HG02678 (cell line): Measurements from ENCODE around the gene C6orf120.

Experiments
- ATAC-seq: cut with Tn5 transposase; IDR thresholded peaks from one replicate; pipeline ENCODE4 v1.9.1; 2021; ENCODE audit warnings: mild to moderate bottlenecking, moderate library complexity; ENCODE audit not compliant: unreplicated experiment

Gene C6orf120

GRCh38 chr6:169701954-169702839 is at the start of gene C6orf120, which contains the start of gene WDR27:
Gene C6orf120, plus strand, starts transcription at chr6:169702126. Its CDS starts 334 bp downstream, at chr6:169702460.
Gene WDR27, minus strand, starts transcription at chr6:169702029. Its CDS starts 13,024 bp downstream, at chr6:169689005.
- ATAC-seq, result peak; percentile 94

- ATAC-seq, result no peak
These were observed 49.0 kb upstream of the C6orf120 start for GRCh38 chr6:169652896-169653295.

- ATAC-seq, result no peak
These were observed 48.2 kb upstream of the C6orf120 start for GRCh38 chr6:169653691-169654090.

GRCh38 chr6:169654598-169655391 is 47.1 kb upstream of the C6orf120 start:
- ATAC-seq, result peak; percentile 95

- ATAC-seq, result no peak
These were observed 45.2 kb upstream of the C6orf120 start for GRCh38 chr6:169656546-169657283.

- ATAC-seq, result no peak
These were observed 44.7 kb upstream of the C6orf120 start for GRCh38 chr6:169657284-169657610.

- ATAC-seq, result no peak
These were observed 41.9 kb upstream of the C6orf120 start for GRCh38 chr6:169659820-169660610.

GRCh38 chr6:169660751-169661390 is 41.1 kb upstream of the C6orf120 start:
- ATAC-seq, result no peak

GRCh38 chr6:169661391-169661756 is 40.6 kb upstream of the C6orf120 start:
- no peak for ATAC-seq

GRCh38 chr6:169663468-169663867 is 38.5 kb upstream of the C6orf120 start:
- no peak for ATAC-seq

- ATAC-seq, result no peak
These were observed 37.7 kb upstream of the C6orf120 start for GRCh38 chr6:169664227-169664626.

- no peak for ATAC-seq
These were observed 36.6 kb upstream of the C6orf120 start for GRCh38 chr6:169665289-169665688.

GRCh38 chr6:169666441-169666840 is 35.5 kb upstream of the C6orf120 start:
- ATAC-seq, result no peak

GRCh38 chr6:169667716-169668115 is 34.2 kb upstream of the C6orf120 start:
- ATAC-seq, result no peak

GRCh38 chr6:169668203-169668847 is 33.6 kb upstream of the C6orf120 start:
- ATAC-seq, result no peak

- ATAC-seq, result no peak
These were observed 32.8 kb upstream of the C6orf120 start for GRCh38 chr6:169669147-169669546.

- ATAC-seq, result no peak
These were observed 32.0 kb upstream of the C6orf120 start for GRCh38 chr6:169669889-169670288.

- no peak for ATAC-seq
These were observed 30.4 kb upstream of the C6orf120 start for GRCh38 chr6:169671563-169671962.

GRCh38 chr6:169675011-169675410 is 26.9 kb upstream of the C6orf120 start:
- no peak for ATAC-seq
